ENCODE data around the gene FYN.

The FYN gene

GRCh38 chr6:111832833-111833418, 40.3 kb downstream of the FYN start:
- DNase-seq (ENCODE audit: low read depth in 2 of 2), result no peak

DNA sequence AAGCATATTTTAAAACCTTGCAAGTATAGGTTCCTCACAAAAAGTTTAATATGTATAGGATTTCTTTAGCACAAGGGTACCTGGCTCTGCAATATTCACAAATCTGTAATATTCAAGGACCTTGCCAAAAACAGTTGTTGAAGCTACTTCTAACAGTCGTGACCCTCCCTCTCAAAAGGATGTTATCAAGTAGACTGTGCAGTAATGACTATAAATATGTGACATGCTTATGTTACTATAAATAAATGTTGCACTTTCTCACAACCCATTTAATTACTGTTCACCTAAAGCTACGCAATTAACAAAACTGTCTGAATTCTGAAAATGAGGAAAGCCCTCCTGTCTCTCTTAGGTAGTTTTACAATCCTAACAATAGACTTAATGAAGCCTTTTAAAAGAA, 41.8 kb downstream of the FYN start:
- DNase-seq (ENCODE audit: low read depth in 2 of 2), result no peak

GRCh38 chr6:111829998-111830397, 43.3 kb downstream of the FYN start:
- no peak for DNase-seq (ENCODE audit: low read depth in 2 of 2)

DNA sequence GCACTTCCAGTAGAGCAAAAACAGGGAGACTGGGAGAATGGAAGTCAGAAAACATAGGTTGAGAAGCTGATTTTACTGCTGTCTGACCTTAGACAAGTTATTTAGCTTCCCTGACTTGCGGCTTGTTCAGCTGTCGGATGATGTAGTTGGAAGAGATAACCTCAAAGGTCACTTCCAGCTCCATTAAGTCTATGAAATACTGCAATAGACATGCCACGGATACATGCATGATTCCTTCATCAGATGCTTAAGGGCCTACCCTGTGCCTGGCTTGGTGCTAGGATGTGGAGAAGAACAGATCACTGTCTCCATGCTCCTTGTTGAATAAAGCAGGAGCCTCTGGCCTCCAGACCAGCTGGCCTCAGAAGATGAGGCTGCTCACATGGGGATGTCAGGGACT, 43.7 kb downstream of the FYN start:
- DNase-seq (ENCODE audit: low read depth in 2 of 2), result no peak

GRCh38 chr6:111828809-111829208, 44.4 kb downstream of the FYN start:
- no peak for DNase-seq (ENCODE audit: low read depth in 2 of 2)

DNA sequence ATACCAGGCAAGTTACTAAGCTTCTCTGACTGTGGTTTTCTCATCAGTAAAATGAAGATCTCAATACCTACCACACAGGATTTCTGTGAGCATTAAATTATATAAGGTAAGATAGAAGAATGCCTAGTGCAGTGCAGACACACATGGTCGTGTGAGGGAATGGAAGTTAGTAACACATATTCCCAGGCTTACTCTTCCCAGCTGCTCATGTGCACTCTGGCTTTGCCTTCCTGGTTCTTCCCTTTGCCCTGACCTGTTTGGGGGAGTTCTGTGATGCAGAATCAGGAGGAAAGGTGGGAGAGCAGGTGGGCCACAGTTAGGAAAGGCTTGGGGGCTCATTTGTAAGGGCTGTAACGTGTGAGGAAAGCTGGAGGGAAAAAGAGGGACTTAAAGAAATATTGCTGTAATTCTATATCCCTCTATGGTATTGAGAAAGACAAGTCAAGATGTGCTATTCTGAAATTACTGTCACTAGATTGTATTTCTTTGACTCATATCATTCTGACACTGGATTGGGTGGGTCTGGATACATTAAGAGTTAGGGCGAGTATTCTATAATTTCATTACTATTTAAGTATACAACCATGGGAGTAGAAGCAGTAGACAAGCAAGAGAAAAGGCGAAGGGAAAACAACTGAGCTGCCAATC, 47.7 kb downstream of the FYN start:
- DNase-seq (ENCODE audit: low read depth in 2 of 2), result no peak

GRCh38 chr6:111824608-111825337, 48.5 kb downstream of the FYN start:
- no peak for DNase-seq (ENCODE audit: low read depth in 2 of 2)

- peak; percentile 38 to 53 for DNase-seq (ENCODE audit: low read depth in 2 of 2)
Measured at GRCh38 chr6:111823831-111824607, 49.2 kb downstream of the FYN start.

GRCh38 chr6:111823012-111823411, 50.2 kb downstream of the FYN start:
- no peak for DNase-seq (ENCODE audit: low read depth in 2 of 2)

DNA sequence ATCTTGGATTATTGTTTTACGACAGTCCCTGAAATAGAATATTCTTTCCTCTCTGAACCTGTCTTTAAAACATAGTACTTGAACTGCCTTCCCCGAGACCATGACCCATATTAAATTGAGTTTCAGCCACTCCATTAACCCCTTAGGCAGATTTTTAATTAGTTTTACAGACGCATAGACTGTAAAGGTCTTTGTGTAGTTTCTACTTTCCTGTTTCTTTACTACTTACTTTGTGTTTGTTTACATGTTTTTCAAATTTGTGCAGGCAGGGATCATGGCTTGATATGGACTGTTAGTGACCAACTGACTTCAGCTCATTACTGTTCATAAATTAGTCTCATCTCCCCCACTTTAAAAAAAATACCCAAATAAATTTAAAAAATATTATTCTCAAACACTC, 53.8 kb downstream of the FYN start:
- DNase-seq (ENCODE audit: low read depth in 2 of 2), result no peak

DNA sequence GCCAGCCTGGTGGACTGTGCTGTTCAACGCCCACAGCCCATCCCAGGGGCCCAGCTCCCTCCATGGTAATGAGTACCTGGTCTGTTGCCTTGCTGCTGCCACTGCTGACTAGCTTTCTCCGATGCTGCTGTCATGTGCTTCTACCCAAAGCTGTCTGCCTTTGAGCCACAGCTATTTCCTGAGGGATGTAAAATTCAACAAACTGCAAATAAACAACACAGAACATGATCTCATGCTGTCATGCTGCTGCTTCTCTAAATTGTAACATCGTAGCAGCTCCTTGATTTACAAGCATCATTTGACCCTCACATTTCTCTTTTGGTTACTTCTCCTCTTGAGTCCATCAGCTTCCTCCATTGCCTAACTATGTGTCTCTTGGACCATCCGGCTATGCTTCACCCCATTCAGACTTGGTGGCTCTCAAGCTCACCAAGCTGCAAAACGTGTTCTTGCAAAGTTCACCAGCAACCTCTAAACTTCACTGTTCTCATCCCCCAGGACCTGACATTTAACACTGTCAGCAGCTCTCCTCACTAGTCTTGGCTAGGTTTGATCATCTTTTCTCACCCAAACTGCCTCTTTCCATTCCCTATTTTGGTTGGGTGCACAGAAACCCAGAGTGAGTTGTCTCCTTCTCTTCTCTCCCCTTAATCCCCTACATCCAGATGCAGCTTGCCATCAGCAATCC, 54.6 kb downstream of the FYN start:
- DNase-seq (ENCODE audit: low read depth in 2 of 2), result no peak

DNA sequence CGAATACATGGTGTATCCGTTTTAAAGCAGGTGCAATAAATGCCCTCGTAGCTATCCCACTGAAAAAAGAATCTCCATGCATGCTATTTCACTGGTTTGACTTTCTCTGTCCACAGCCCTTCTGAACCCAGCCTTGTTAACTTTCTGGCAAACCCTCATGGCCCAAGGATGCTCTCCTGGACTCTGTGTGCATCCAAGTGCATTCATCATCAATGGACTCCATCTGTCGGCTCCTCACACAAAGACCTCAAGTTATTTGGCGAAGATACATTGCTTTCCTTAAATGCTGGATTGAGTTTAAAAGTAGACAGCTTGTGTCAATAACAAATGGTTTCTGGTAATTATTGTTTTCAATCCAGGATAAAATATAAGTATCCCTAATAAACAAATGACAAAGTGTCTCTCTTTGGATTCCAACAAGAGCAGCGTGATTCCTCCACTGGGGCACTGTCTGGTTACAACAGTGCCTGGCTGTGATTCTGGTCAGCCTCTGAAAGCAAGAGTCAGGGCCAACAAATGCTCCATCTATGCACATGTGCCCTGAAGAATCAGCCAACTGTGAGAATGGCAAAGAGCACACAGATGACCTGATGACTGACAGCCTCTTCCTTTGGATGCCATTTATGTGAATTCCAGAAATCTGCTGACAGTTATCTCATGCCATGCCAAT, 55.7 kb downstream of the FYN start:
- DNase-seq (ENCODE audit: low read depth in 2 of 2), result no peak

GRCh38 chr6:111813677-111814310, 59.5 kb downstream of the FYN start:
- no peak for DNase-seq (ENCODE audit: low read depth in 2 of 2)

GRCh38 chr6:111813237-111813636, 60.0 kb downstream of the FYN start:
- DNase-seq (ENCODE audit: low read depth in 2 of 2), result peak; percentile 76 to 81

- DNase-seq (ENCODE audit: low read depth in 2 of 2), result no peak
Measured at GRCh38 chr6:111812060-111813038, 60.9 kb downstream of the FYN start.

DNA sequence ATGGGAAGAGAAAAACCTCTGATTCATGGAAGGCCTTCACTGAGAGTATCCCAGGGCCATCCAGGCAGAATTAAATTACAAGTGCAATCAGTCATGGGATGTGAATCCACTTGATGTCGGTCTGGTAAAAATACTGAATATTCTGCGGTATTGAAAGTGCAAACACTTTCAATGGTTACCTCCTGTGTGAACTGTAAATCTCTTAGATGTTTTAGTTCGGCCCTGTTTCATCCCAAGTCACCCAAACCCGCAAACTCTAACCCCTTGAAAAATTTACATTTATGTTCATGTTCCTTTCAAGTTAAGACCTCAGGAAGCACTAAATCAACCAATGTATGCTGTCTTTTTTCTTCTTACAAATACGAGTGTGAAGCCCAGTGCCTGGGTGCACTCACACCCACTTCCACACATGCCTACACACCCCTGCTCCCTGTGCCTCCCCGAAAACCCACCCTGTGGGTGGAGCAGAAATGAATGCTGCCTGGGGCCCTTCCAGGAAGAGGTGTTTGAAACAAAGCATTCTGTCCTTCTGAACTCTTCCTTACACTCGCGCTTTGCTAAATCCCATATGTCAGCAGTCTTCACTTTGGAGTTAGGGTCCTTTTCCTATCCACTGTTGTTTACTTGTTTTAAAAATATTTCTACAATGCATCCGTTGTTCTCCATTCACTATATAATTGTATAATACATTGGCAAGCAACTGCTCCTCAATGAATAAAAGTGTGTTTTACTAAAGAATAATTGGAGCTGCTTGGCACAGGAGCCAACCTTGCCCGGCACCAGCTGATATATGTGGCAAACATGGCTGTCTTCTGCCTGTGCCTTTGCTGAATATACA, 62.7 kb downstream of the FYN start:
- no peak for DNase-seq (ENCODE audit: low read depth in 2 of 2)

DNA sequence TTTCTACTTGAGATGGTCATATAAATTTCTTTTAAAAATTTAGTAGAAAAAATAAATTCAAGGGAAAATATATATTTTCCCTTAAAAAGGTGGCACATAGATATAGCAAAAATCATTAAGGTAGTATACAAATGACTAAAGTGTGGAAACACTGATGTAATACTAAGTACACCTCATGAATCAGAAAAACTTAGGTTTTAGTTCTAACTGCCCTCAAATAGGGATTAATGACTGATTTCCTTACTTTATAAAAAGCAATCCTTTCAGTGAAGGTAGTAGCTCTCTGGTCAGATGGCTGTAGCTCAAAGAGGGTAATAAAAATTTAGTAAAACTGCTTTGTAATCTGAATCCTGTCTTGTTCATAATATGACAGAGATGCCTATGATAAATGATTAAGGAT, 63.5 kb downstream of the FYN start:
- no peak for DNase-seq (ENCODE audit: low read depth in 2 of 2)

DNA sequence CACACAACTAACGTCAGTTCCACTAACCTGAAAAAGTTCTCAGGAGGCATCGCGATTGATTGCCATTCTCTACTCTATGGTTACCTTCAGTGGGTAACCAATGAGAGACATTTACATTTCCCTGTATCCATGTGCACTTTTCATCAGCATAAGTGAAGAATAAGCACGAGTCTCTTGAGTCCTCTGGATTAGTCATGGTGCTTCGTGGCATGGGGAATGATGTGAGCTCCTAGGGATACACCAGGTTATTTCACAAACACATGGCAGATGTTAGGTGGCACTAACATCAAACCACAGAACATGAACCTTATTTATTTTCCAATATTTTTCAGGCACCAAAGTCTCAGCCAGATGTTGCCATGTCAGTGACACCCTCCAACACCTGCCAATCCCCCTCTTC, 64.0 kb downstream of the FYN start:
- no peak for DNase-seq (ENCODE audit: low read depth in 2 of 2)

DNA sequence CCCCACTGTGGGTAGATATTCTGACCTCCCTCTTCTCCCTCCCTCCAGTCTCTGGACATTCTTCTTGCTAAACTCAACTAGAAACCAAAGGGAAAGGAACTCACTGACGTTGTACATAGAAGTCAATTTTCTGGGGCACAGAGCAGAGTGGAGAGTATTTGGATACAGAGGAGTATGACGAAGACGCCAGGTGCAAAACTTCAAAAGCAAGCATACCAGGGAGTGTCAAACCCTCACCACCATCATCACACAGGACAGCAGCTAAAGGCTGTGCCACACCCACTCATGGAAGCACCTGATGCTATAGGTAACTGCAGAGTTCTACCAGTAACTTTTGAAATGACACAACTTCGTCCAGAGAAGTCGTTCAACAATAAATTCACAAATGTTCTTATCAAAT, 64.8 kb downstream of the FYN start:
- DNase-seq (ENCODE audit: low read depth in 2 of 2), result no peak
